Kidney epithelial cell (primary cell): ENCODE data around the gene GRIN2B. TPM values are rescaled to one million over a fixed set of nuclear protein-coding genes. Genes with fewer than 3 reads are reported as not detected.
A peak's percentile ranks its signal among the peaks of the same experiment; 100 is the strongest.

Source experiments
- DNase-seq: peaks from one replicate; pipeline ENCODE4 v3.0.0-alpha.2; 2010; ENCODE audit warnings: low read depth
- H3K27me3 ChIP-seq: 2 replicates; pipeline ENCODE4 v1.6.0; 2011; ENCODE audit warnings: low read length; ENCODE audit not compliant: control insufficient read depth, insufficient read depth
- H3K36me3 ChIP-seq: 2 replicates; pipeline ENCODE4 v1.5.1; 2011; ENCODE audit warnings: low read length; ENCODE audit not compliant: control insufficient read depth, insufficient read depth
- H3K4me3 ChIP-seq: 2 replicates; pipeline ENCODE4 v1.5.1; 2011; ENCODE audit warnings: low read depth, mild to moderate bottlenecking, control low read depth, low read length
- total RNA-seq: library from RNA; depleted of rRNA; stranded (reverse); fragments of >200 nt; gene quantifications from 2 replicates; pipeline ENCODE4 v1.2.3, GENCODE V29; 2015
- TF ChIP-seq, protein P1 (sequence below): IDR thresholded peaks from 2 replicates; pipeline ENCODE4 v1.5.1; 2011; ENCODE audit warnings: mild to moderate bottlenecking, moderate library complexity, low read length, control low read depth, inconsistent platforms; ENCODE audit not compliant: insufficient read depth, poor library complexity, severe bottlenecking

Gene GRIN2B
- total RNA-seq, result 0.04 and 0.07 TPM in 2 replicates

DNA sequence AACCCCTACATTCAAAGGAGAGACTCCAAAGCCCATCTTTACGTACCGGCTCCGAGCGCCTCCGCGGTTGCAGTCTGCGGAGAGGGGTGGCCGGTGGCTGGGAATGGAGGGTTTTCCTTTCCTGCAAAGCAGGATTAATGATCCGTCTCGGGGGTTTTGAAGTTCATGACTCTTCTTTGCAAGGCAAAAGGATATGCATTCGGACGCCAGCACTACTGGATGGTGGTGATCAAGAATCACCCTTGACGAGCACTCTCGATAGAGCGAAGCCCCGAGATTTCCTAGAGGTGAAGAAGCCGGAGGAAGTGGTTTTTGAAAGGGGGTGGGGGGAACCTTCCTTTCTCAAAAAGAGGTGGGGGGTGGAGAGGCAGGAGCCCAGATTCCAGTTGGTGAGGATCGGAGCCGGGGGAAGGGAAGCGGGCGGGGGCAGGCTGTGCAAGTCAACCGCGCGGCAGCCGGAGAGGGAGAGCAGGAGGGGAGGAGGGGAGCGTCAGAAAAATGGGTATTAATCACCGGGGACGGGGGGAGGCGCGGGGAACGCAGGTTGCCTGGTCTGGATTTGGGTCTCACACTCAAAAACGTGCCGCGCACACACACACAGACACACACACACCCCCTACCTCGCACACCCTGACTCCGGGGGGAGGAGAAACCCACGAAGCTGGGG lies at the start of gene GRIN2B:
GRIN2B (minus strand) TSS at position 307 of the 667 bp plus-strand sequence. CDS start 115,394 bp downstream, outside the sequence.
- DNase-seq, result peak; percentile 31
- peak within 1 kb of the TSS; percentile 59 for H3K4me3 ChIP-seq
- TF ChIP-seq, protein P1, sequence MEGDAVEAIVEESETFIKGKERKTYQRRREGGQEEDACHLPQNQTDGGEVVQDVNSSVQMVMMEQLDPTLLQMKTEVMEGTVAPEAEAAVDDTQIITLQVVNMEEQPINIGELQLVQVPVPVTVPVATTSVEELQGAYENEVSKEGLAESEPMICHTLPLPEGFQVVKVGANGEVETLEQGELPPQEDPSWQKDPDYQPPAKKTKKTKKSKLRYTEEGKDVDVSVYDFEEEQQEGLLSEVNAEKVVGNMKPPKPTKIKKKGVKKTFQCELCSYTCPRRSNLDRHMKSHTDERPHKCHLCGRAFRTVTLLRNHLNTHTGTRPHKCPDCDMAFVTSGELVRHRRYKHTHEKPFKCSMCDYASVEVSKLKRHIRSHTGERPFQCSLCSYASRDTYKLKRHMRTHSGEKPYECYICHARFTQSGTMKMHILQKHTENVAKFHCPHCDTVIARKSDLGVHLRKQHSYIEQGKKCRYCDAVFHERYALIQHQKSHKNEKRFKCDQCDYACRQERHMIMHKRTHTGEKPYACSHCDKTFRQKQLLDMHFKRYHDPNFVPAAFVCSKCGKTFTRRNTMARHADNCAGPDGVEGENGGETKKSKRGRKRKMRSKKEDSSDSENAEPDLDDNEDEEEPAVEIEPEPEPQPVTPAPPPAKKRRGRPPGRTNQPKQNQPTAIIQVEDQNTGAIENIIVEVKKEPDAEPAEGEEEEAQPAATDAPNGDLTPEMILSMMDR, result no peak
- no peaks in the 10 kb centered on the region for H3K36me3 ChIP-seq
- peaks cover 17% of the 10 kb centered on the region for H3K27me3 ChIP-seq

DNA sequence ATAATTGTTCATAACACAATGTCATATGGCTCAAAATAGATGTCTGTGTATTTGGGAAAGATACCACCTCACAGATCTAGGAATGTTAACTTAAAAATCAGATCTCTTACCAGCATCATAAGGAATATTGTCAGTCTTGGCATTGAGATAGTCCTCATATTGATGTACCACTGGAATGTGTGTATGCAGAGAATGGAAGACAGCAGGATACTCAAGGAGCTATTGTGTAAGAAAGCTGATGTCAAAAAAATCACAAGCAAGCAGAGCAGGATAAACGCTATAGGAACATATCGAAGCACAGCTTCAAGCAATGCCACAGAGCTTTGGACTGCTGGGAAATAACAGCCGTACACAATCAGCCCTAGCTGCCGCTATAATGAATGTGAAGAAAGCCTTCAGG lies 45.1 kb upstream of the GRIN2B start:
- Histone ChIP-seq H3K27me3 (no peaks in the 10 kb centered on the region), H3K36me3 (no peaks in the 10 kb centered on the region), H3K4me3 (no peak overlapping the region)
- TF ChIP-seq, protein P1, result no peak
- DNase-seq, result no peak

GRCh38 chr12:14024591-14024990 lies 43.2 kb upstream of the GRIN2B start:
- no peaks in the 10 kb centered on the region for H3K36me3 ChIP-seq
- no peak for DNase-seq
- no peak overlapping the region for H3K4me3 ChIP-seq
- H3K27me3 ChIP-seq, result no peaks in the 10 kb centered on the region
- TF ChIP-seq, protein P1, result no peak

GRCh38 chr12:14018080-14018479 lies 36.7 kb upstream of the GRIN2B start:
- Histone ChIP-seq H3K36me3 (no peaks in the 10 kb centered on the region), H3K4me3 (no peak overlapping the region), H3K27me3 (no peaks in the 10 kb centered on the region)
- TF ChIP-seq, protein P1, result no peak
- DNase-seq, result no peak

- no peaks in the 10 kb centered on the region for H3K36me3 ChIP-seq
- no peak for DNase-seq
- TF ChIP-seq, protein P1, result no peak
These were observed 29.6 kb upstream of the GRIN2B start for GRCh38 chr12:14010989-14011388.

DNA sequence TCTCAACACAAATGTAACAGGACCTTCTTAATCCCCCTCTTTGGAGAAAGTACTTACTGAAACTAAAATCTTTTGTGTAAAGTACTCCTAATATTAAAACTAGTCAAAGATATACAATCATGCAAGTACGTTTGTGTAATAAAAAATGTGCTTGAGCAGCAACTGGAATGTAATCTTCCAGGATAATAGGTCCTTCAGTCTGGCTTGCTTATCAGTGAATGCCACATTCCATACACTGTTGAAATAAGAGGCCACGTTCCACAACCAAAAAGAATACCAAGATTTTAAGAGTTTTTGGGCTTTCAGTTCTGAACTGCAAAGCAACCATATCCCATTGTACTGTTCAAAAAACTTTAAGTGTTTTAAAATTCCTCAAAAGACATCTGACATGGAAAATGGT lies 26.2 kb upstream of the GRIN2B start:
- Histone ChIP-seq H3K36me3 (no peaks in the 10 kb centered on the region), H3K4me3 (no peak overlapping the region), H3K27me3 (no peaks in the 10 kb centered on the region)
- no peak for DNase-seq
- TF ChIP-seq, protein P1, result no peak

More at GRCh38 chr12:14010989-14011388, 29.6 kb upstream of the GRIN2B start:
- Histone ChIP-seq H3K4me3 (no peak overlapping the region), H3K27me3 (no peaks in the 10 kb centered on the region)
